PC-9 (cell line): Measurements from ENCODE around the gene PPY. TPM values are rescaled to one million over a fixed set of nuclear protein-coding genes. Genes with fewer than 3 reads are reported as not detected.
"Not testable (repeated sequence)": the region's sequence is repeated elsewhere in the genome, so short reads cannot be mapped to it uniquely, and the experiment has no call there.

Source experiments
- BruUV-seq: library from RNA; stranded (reverse); fragments of 400-500 nt; replicated peaks from 2 replicates; lab custom pipeline; 2021; lab: Mats Ljungman, UMichigan
- CTCF ChIA-PET: fragments of 300-600 bp; sonication (Branson Sonifier 250); formaldehyde crosslinking; loops from one replicate; lab custom pipeline; 2022; ENCODE audit warnings: antibody characterized with exemption; lab: Charles Lee
- POLR2A ChIA-PET: fragments of 300-600 bp; sonication (Branson Sonifier 250); formaldehyde crosslinking; loops from one replicate; lab custom pipeline; 2022; ENCODE audit warnings: antibody characterized with exemption; ENCODE audit not compliant: unreplicated experiment; lab: Charles Lee
- DNase-seq, 2 experiments: peaks; one replicate each; pipeline versions ENCODE4 v3.0.0 to v3.0.0-alpha.2; 2015 to 2022; ENCODE audit warnings: mixed read lengths in 1 of 2
- H2AFZ ChIP-seq: fragments of 200-600 bp; sonication (generic); 2 replicates; pipeline ENCODE4 v1.8.1; 2017; ENCODE audit warnings: antibody characterized with exemption
- H3F3A ChIP-seq: fragments of 200-600 bp; sonication (generic); 2 replicates; pipeline ENCODE4 v1.8.1; 2017; ENCODE audit warnings: antibody characterized with exemption, mild to moderate bottlenecking, low read depth; ENCODE audit not compliant: insufficient read depth
- H3K27ac ChIP-seq: fragments of 200-600 bp; sonication (generic); 2 replicates; pipeline ENCODE4 v1.6.1; 2016; ENCODE audit warnings: mixed run types
- H3K27me3 ChIP-seq: fragments of 200-600 bp; sonication (generic); 2 replicates; pipeline ENCODE4 v1.6.1; 2016; ENCODE audit warnings: low read depth, mixed run types; ENCODE audit not compliant: insufficient read depth
- H3K36me3 ChIP-seq: fragments of 200-600 bp; sonication (generic); 2 replicates; pipeline ENCODE4 v1.6.1; 2016; ENCODE audit warnings: low read depth, mixed run types
- H3K4me1 ChIP-seq: fragments of 200-600 bp; sonication (generic); replicated peaks from 2 replicates; pipeline ENCODE4 v1.6.1; 2016; ENCODE audit warnings: mixed run types; ENCODE audit not compliant: insufficient read depth
- H3K4me2 ChIP-seq: fragments of 200-600 bp; sonication (generic); 2 replicates; pipeline ENCODE4 v1.6.1; 2017; ENCODE audit warnings: mixed run types
- H3K4me3 ChIP-seq: fragments of 200-600 bp; sonication (generic); 2 replicates; pipeline ENCODE4 v1.6.1; 2016; ENCODE audit warnings: mixed run types
- H3K79me2 ChIP-seq: fragments of 200-600 bp; sonication (generic); 2 replicates; pipeline ENCODE4 v1.6.1; 2017; ENCODE audit warnings: low read depth, mixed run types
- H3K9me2 ChIP-seq: fragments of 200-600 bp; sonication (generic); 2 replicates; pipeline ENCODE4 v1.8.1; 2017; ENCODE audit warnings: mild to moderate bottlenecking; ENCODE audit not compliant: insufficient read depth
- H3K9me3 ChIP-seq: fragments of 200-600 bp; sonication (generic); 2 replicates; pipeline ENCODE4 v1.8.1; 2016; ENCODE audit warnings: low read depth; ENCODE audit not compliant: insufficient read depth
- H4K20me1 ChIP-seq: fragments of 200-600 bp; sonication (generic); 2 replicates; pipeline ENCODE4 v1.8.1; 2017; ENCODE audit not compliant: insufficient read depth
- CTCF ChIP-seq: fragments of 200-600 bp; sonication (generic); conservative IDR thresholded peaks from 2 replicates; pipeline ENCODE4 v1.6.1; 2017; ENCODE audit warnings: mixed run types, antibody characterized with exemption, mild to moderate bottlenecking, moderate library complexity
- EZH2 ChIP-seq: fragments of 200-600 bp; sonication (generic); IDR thresholded peaks from 2 replicates; pipeline ENCODE4 v1.8.0; 2017; ENCODE audit warnings: antibody characterized with exemption, low read depth
- intact Hi-C: fragments of 100-400 bp; cut with micrococcal nuclease; formaldehyde crosslinking; loops from one replicate; pipeline ENCODE4 v1.10.0; 2022; ENCODE audit not compliant: unreplicated experiment
- total RNA-seq: library from RNA; stranded (reverse); gene quantifications from 2 replicates; pipeline ENCODE4 v1.2.3, GENCODE V29; 2021

Gene PPY
- total RNA-seq, 1 experiment from 2014 or later: not detected

GRCh38 chr17:43975898-43976297, 33.6 kb upstream of the PPY start:
- POLR2A ChIA-PET: no interaction called here
- no peak overlapping the region for H3K4me2 ChIP-seq
- peaks cover 47% of the 10 kb centered on the region for H3K27me3 ChIP-seq
- no peaks in the 10 kb centered on the region; the same call in 1 of the 2 replicates for H3F3A ChIP-seq
- TF ChIP-seq EZH2 (no peak), CTCF (no peak)
- H3K4me3 ChIP-seq: no peak overlapping the region
- H3K79me2 ChIP-seq: no peaks in the 10 kb centered on the region
- H3K9me2 ChIP-seq: no peaks in the 10 kb centered on the region
- H3K4me1 ChIP-seq: no peaks in the 10 kb centered on the region
- no peak for DNase-seq
- H3K9me3 ChIP-seq: no peaks in the 10 kb centered on the region
- intact Hi-C loops: no loop called here
- CTCF ChIA-PET: no interaction called here
- no peaks in the 10 kb centered on the region for H3K36me3 ChIP-seq
- BruUV-seq: no TSS peak
- no peak overlapping the region for H3K27ac ChIP-seq
- H4K20me1 ChIP-seq: no peaks in the 10 kb centered on the region
- no peak overlapping the region for H2AFZ ChIP-seq

GRCh38 chr17:43974382-43975266, 32.3 kb upstream of the PPY start:
- H3F3A ChIP-seq: no peaks in the 10 kb centered on the region; the same call in 1 of the 2 replicates
- H2AFZ ChIP-seq: no peak overlapping the region
- H3K36me3 ChIP-seq: no peaks in the 10 kb centered on the region
- intact Hi-C loops: no loop called here
- H4K20me1 ChIP-seq: no peaks in the 10 kb centered on the region
- H3K4me1 ChIP-seq: no peaks in the 10 kb centered on the region
- no peaks in the 10 kb centered on the region for H3K9me3 ChIP-seq
- DNase-seq: no peak
- POLR2A ChIA-PET: no interaction called here
- no peak overlapping the region for H3K27ac ChIP-seq
- peaks cover 34% of the 10 kb centered on the region for H3K27me3 ChIP-seq
- H3K9me2 ChIP-seq: no peaks in the 10 kb centered on the region
- no TSS peak for BruUV-seq
- H3K4me3 ChIP-seq: no peak overlapping the region
- no peak overlapping the region for H3K4me2 ChIP-seq
- H3K79me2 ChIP-seq: no peaks in the 10 kb centered on the region
- CTCF ChIA-PET: no interaction called here
- TF ChIP-seq EZH2 (no peak), CTCF (no peak)

- CTCF ChIA-PET: interaction anchor here (0.7 kb wide), 1 partner anchor 9 kb away, joined by 3 read pairs; no protein-coding TSS in a partner anchor
- POLR2A ChIA-PET: not testable (repeated sequence)
Observed at GRCh38 chr17:43972444-43973212, 30.4 kb upstream of the PPY start.

GRCh38 chr17:43971436-43971835, 29.2 kb upstream of the PPY start:
- H3K9me2 ChIP-seq, H2AFZ ChIP-seq, H3F3A ChIP-seq, H3K36me3 ChIP-seq, intact Hi-C loops, H3K4me1 ChIP-seq, CTCF ChIA-PET, H3K4me2 ChIP-seq, H3K27ac ChIP-seq, H3K79me2 ChIP-seq, DNase-seq, H3K9me3 ChIP-seq, H4K20me1 ChIP-seq, POLR2A ChIA-PET, H3K4me3 ChIP-seq, BruUV-seq: not testable (repeated sequence)
- peaks cover 14% of the 10 kb centered on the region for H3K27me3 ChIP-seq

More at GRCh38 chr17:43972444-43973212, 30.4 kb upstream of the PPY start:
- H4K20me1 ChIP-seq, H3K4me1 ChIP-seq, H2AFZ ChIP-seq, BruUV-seq, H3K79me2 ChIP-seq, H3K4me3 ChIP-seq, H3K9me2 ChIP-seq, intact Hi-C loops, H3K36me3 ChIP-seq, H3K27ac ChIP-seq, H3K9me3 ChIP-seq, DNase-seq, H3F3A ChIP-seq, H3K4me2 ChIP-seq: not testable (repeated sequence)
- peaks cover 17% of the 10 kb centered on the region for H3K27me3 ChIP-seq
